HCT116 (cell line): ENCODE results near the gene SPOPL.

Experiments used
- CEBPB ChIP-seq: IDR thresholded peaks from 2 replicates; pipeline ENCODE4 v1.6.1; 2012; ENCODE audit warnings: low read depth
- EGR1 ChIP-seq: IDR thresholded peaks from 2 replicates; pipeline ENCODE4 v1.6.1; 2012; ENCODE audit warnings: low read depth
- EZH2 ChIP-seq: fragments of 200-600 bp; sonication (generic); IDR thresholded peaks from 2 replicates; pipeline ENCODE4 v1.6.1; 2017; ENCODE audit warnings: antibody characterized with exemption, mixed run types
- POLR2A ChIP-seq: IDR thresholded peaks from 2 replicates; pipeline ENCODE4 v1.7.0; 2011; ENCODE audit warnings: borderline replicate concordance; ENCODE audit not compliant: insufficient read depth, insufficient read length; ENCODE audit errors: extremely low read depth
- POLR2AphosphoS5 ChIP-seq: IDR thresholded peaks from 2 replicates; pipeline ENCODE4 v1.6.1; 2011; ENCODE audit warnings: mild to moderate bottlenecking, low read depth, low read length, moderate library complexity
- RAD21 ChIP-seq: IDR thresholded peaks from 2 replicates; pipeline ENCODE4 v1.6.1; 2012; ENCODE audit warnings: low read depth, mild to moderate bottlenecking
- SP1 ChIP-seq: IDR thresholded peaks from 2 replicates; pipeline ENCODE4 v1.6.1; 2012; ENCODE audit warnings: low read depth
- TCF7L2 ChIP-seq: IDR thresholded peaks from 2 replicates; pipeline ENCODE4 v1.7.0; 2011; ENCODE audit warnings: borderline replicate concordance, inconsistent platforms; ENCODE audit not compliant: insufficient read depth, insufficient read length; ENCODE audit errors: extremely low read depth
- YY1 ChIP-seq: IDR thresholded peaks from 2 replicates; pipeline ENCODE4 v1.6.1; 2011; ENCODE audit warnings: low read length, low read depth, moderate library complexity, mild to moderate bottlenecking; ENCODE audit not compliant: insufficient replicate concordance; ENCODE audit errors: extremely low read depth
- TF ChIP-seq, protein P1 (sequence below), 3 experiments: fragments of 200-600 bp in 1 of 3; sonication (generic) in 1 of 3; IDR thresholded peaks in 2 of 3; conservative IDR thresholded peaks in 1 of 3; 2 replicates each; pipeline ENCODE4 v1.5.1; 2012 to 2017; ENCODE audit warnings: low read depth in 2 of 3, low read length in 2 of 3, antibody characterized with exemption in 1 of 3, borderline replicate concordance in 1 of 3, control low read depth in 1 of 3, mild to moderate bottlenecking in 1 of 3, mixed read lengths in 1 of 3, mixed run types in 1 of 3, moderate library complexity in 1 of 3; ENCODE audit not compliant: insufficient read depth in 1 of 3
- TF ChIP-seq, protein P2 (sequence below): IDR thresholded peaks from 2 replicates; pipeline ENCODE4 v1.6.1; 2011; ENCODE audit warnings: mild to moderate bottlenecking, low read length, moderate library complexity; ENCODE audit not compliant: insufficient replicate concordance; ENCODE audit errors: extremely low read depth
- TF ChIP-seq, protein P3 (sequence below): IDR thresholded peaks from 2 replicates; pipeline ENCODE4 v1.6.1; 2012
- TF ChIP-seq, protein P4 (sequence below): IDR thresholded peaks from 2 replicates; pipeline ENCODE4 v1.6.1; 2012
- TF ChIP-seq, protein P5 (sequence below): IDR thresholded peaks from 2 replicates; pipeline ENCODE4 v1.6.1; 2012; ENCODE audit warnings: low read depth

DNA sequence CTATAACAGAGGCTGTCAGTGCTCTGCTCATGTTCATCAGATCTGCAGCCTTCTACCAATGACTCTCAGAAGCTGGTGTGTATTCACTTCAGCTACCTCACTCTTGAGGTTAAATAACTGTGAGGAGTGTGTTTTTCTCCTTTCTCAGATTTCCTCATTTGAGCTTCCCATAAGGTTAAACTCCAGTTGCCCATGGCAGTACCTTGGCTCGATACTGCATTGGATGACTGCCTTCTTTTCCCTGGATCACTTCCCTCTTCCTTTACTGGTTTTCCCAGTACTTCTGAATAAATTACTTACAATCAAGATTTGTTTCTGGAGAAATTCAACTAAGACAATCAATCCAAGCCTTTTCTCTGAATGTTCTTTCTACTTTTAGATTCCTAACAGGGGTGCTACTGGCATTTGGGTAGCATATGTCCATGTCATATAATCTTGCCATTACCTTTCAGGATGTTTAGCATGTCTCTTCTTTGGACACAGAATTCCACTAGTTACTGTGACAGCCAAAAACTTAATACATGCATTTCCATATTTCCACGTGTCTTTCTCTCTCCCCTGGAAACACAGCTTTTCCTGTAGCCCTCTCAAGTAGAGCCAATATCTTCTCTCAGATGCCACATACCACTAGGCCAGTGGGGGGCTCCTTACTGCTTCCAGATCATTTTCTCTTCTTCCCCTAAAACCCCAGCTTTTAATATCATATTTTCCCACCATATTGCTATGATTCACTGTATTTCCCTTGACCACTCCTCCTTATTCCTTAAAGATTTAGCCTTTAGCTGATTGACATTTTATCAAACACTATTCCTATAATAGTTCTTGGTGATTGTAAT lies 15.0 kb upstream of the SPOPL start:
- TF ChIP-seq POLR2AphosphoS5 (no peak), SP1 (no peak), POLR2A (no peak), YY1 (no peak), RAD21 (peak; percentile 36; the same call in 1 of the 2 replicates), EZH2 (no peak), EGR1 (no peak), TCF7L2 (no peak), CEBPB (no peak)
- TF ChIP-seq, protein P1, sequence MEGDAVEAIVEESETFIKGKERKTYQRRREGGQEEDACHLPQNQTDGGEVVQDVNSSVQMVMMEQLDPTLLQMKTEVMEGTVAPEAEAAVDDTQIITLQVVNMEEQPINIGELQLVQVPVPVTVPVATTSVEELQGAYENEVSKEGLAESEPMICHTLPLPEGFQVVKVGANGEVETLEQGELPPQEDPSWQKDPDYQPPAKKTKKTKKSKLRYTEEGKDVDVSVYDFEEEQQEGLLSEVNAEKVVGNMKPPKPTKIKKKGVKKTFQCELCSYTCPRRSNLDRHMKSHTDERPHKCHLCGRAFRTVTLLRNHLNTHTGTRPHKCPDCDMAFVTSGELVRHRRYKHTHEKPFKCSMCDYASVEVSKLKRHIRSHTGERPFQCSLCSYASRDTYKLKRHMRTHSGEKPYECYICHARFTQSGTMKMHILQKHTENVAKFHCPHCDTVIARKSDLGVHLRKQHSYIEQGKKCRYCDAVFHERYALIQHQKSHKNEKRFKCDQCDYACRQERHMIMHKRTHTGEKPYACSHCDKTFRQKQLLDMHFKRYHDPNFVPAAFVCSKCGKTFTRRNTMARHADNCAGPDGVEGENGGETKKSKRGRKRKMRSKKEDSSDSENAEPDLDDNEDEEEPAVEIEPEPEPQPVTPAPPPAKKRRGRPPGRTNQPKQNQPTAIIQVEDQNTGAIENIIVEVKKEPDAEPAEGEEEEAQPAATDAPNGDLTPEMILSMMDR (IDR thresholded peaks at IDR 0.05 in 2 of 3, conservative IDR thresholded peaks at IDR 0.05 in 1 of 3; ENCODE audit: borderline replicate concordance in 1 of 3, insufficient read depth in 1 of 3, low read depth in 2 of 3, low read length in 2 of 3): peak in 2 of 3 experiments; percentile 11 to 21; a peak in 2 of 6 replicates
- TF ChIP-seq, protein P2, sequence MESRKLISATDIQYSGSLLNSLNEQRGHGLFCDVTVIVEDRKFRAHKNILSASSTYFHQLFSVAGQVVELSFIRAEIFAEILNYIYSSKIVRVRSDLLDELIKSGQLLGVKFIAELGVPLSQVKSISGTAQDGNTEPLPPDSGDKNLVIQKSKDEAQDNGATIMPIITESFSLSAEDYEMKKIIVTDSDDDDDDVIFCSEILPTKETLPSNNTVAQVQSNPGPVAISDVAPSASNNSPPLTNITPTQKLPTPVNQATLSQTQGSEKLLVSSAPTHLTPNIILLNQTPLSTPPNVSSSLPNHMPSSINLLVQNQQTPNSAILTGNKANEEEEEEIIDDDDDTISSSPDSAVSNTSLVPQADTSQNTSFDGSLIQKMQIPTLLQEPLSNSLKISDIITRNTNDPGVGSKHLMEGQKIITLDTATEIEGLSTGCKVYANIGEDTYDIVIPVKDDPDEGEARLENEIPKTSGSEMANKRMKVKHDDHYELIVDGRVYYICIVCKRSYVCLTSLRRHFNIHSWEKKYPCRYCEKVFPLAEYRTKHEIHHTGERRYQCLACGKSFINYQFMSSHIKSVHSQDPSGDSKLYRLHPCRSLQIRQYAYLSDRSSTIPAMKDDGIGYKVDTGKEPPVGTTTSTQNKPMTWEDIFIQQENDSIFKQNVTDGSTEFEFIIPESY: no peak
- TF ChIP-seq, protein P3, sequence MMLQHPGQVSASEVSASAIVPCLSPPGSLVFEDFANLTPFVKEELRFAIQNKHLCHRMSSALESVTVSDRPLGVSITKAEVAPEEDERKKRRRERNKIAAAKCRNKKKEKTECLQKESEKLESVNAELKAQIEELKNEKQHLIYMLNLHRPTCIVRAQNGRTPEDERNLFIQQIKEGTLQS: no peak
- TF ChIP-seq, protein P4, sequence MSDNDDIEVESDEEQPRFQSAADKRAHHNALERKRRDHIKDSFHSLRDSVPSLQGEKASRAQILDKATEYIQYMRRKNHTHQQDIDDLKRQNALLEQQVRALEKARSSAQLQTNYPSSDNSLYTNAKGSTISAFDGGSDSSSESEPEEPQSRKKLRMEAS: no peak
- TF ChIP-seq, protein P5, sequence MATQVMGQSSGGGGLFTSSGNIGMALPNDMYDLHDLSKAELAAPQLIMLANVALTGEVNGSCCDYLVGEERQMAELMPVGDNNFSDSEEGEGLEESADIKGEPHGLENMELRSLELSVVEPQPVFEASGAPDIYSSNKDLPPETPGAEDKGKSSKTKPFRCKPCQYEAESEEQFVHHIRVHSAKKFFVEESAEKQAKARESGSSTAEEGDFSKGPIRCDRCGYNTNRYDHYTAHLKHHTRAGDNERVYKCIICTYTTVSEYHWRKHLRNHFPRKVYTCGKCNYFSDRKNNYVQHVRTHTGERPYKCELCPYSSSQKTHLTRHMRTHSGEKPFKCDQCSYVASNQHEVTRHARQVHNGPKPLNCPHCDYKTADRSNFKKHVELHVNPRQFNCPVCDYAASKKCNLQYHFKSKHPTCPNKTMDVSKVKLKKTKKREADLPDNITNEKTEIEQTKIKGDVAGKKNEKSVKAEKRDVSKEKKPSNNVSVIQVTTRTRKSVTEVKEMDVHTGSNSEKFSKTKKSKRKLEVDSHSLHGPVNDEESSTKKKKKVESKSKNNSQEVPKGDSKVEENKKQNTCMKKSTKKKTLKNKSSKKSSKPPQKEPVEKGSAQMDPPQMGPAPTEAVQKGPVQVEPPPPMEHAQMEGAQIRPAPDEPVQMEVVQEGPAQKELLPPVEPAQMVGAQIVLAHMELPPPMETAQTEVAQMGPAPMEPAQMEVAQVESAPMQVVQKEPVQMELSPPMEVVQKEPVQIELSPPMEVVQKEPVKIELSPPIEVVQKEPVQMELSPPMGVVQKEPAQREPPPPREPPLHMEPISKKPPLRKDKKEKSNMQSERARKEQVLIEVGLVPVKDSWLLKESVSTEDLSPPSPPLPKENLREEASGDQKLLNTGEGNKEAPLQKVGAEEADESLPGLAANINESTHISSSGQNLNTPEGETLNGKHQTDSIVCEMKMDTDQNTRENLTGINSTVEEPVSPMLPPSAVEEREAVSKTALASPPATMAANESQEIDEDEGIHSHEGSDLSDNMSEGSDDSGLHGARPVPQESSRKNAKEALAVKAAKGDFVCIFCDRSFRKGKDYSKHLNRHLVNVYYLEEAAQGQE: no peak
